Heart left ventricle (tissue), 13 donors: ENCODE data around the gene GUCA1A.

Experiments
- CTCF ChIP-seq, 12 donors: fragments of 200-600 bp; sonication (generic) in 4 of 12; IDR thresholded peaks; one replicate each; pipeline versions ENCODE4 v1.5.0 to v1.8.0; 2018 to 2022; ENCODE audit warnings: antibody characterized with exemption in 12 of 12, mild to moderate bottlenecking in 5 of 12
- POLR2A ChIP-seq, 2 donors: fragments of 450-650 bp; IDR thresholded peaks; one replicate each; pipeline ENCODE4 v1.6.1; 2017; ENCODE audit warnings: antibody characterized with exemption in 2 of 2, mild to moderate bottlenecking in 2 of 2, moderate library complexity in 2 of 2
- donor health status: ischemic (EF 13 %, LVEDD 7.1; RV severe dilation, severe dysfunction).
- donor health status: DM: no; HTN: yes; CAD: no.
- donor health status: DM: no; HTN: no; CAD: no.
- donor health status: ischemic (EF 25% LVEDD 6.9; RV normal size, moderate dysfunction).
- donor health status: ischemic (EF 25% LVEDD 5.7; RV mildly dilated, moderate dysfunction).
- donor health status: ischemic (EF 35%, LVEDD 5.7; RV mildly dilated, moderate dysfunction).
- donor health status: nonischemic (EF 11% LVEDD 7.7; RV severe dilation, severe dysfunction).
- donor health status: DM: yes; HTN: yes; CAD: no.
- donor health status: PGD.
- donor health status: ischemic (EF 29% LVEDD 5.4; RV normal size, mild dysfunction).
- donor health status: nonischemic (EF 23%, LVEDD 6.1; RV moderate dilation, normal function).

GRCh38 chr6:42226161-42226611 lies 53.0 kb downstream of the GUCA1A start:
- TF ChIP-seq CTCF (IDR thresholded peaks at IDR 0.05) (no peak), POLR2A (IDR thresholded peaks at IDR 0.05) (no peak)
